Muscle of arm (tissue), 14 donors: ENCODE results near the gene TP53TG3C. TPM values are rescaled to one million over a fixed set of nuclear protein-coding genes. Genes with fewer than 3 reads are reported as not detected.
"Not testable (repeated sequence)": the region's sequence is repeated elsewhere in the genome, so short reads cannot be mapped to it uniquely, and the experiment has no call there.

Experiments
- DNase-seq: peaks from one replicate; pipeline ENCODE4 v3.0.0-alpha.2; 2013
- long read RNA-seq, 11 donors: transcript quantifications; one replicate each; lab custom pipeline, GENCODE V29; 2026
- polyA plus RNA-seq, 12 donors: library from polyadenylated mRNA; unstranded; fragments of 120-200 nt; gene quantifications; one replicate each; pipeline ENCODE4 v1.2.1, GENCODE V29; 2013; ENCODE audit not compliant: insufficient read length in 12 of 12

The TP53TG3C gene, protein sequence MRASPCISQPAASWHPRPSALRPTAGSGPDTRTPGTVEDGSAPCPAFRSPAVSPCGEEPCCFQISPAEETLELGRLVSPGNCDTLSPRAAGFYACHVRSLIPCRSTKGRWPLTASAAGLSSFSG
- under 1 TPM in 1 of 12 donors, not detected in 11; 0.14 TPM for polyA plus RNA-seq
- long read RNA-seq, donor 1 = 0 reads
- long read RNA-seq, donor 2 = 0 reads
- long read RNA-seq, donor 3 = 0 reads
- long read RNA-seq, donor 4 = 0 reads
- long read RNA-seq, donor 5 = 0 reads
- long read RNA-seq, donor 6 = 0 reads
- long read RNA-seq, donor 7 = 0 reads
- long read RNA-seq, donor 8 = 0 reads
- long read RNA-seq, donor 9 = 0 reads
- long read RNA-seq, donor 10 = 0 reads
- long read RNA-seq, donor 11 = 0 reads

DNA sequence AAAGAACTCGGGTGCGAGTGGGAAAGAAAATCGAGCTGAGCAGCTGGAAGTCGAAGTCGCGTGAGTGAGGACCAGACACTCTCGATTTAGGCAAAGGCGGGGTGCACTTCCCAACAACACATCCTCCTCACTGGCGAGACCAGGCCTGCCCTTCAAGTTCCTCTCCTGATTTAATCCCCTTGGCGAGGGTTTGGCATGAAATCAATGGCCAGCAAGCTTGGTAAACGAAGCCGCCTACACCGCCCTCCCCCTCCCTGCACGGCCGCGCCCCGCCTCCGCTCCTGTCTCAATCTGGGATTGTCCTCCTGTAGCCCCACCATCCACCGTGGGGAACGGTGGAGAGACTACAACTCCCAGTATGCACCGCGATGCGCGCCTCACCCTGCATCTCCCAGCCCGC lies at the start of gene TP53TG3C:
TSS of gene TP53TG3C (plus strand) at position 301 of the 400 bp plus-strand sequence. CDS start at position 369, 68 bp downstream.
- DNase-seq = not testable (repeated sequence)

Other genes starting within 250 kb of the TP53TG3C start
- under 1 TPM in 1 of 12 donors, not detected in 11; 0.12 TPM for gene TP53TG3E, start 110.1 kb downstream of the TP53TG3C start, polyA plus RNA-seq
- not detected for gene TP53TG3B, start 166.6 kb downstream of the TP53TG3C start, polyA plus RNA-seq